Midbrain (tissue), 1 donor: ENCODE results near the gene PTPRG.

Experiments
- DNase-seq: peaks from one replicate; lab custom pipeline; 2025; lab: John Stamatoyannopoulos, UW

Gene PTPRG

GRCh38 chr3:62117903-62118548, 556.7 kb downstream of the PTPRG start:
- DNase-seq = no peak

GRCh38 chr3:62119139-62119538, 557.8 kb downstream of the PTPRG start:
- DNase-seq = no peak

- DNase-seq = no peak
These were observed 561.4 kb downstream of the PTPRG start for GRCh38 chr3:62122819-62123218.

DNA sequence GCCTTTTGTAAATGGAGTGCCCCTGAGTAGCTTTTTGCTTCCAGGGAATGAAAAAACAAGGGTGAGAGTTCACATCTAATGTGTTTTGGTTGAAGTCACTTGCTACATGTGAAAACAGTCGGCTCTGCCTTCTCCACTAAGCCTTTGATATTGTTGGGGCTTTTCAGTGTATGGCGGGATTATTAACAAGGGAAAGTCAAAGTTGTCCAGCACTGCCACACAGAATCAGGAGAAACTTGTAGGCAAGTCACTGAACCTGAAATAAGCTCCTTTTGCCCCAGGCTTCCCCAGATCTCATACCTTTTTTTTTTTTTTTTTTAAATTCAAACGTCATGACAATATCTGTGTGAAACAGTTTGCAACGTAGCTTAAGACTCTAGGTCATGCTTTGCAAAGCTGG, 564.0 kb downstream of the PTPRG start:
- DNase-seq = no peak

DNA sequence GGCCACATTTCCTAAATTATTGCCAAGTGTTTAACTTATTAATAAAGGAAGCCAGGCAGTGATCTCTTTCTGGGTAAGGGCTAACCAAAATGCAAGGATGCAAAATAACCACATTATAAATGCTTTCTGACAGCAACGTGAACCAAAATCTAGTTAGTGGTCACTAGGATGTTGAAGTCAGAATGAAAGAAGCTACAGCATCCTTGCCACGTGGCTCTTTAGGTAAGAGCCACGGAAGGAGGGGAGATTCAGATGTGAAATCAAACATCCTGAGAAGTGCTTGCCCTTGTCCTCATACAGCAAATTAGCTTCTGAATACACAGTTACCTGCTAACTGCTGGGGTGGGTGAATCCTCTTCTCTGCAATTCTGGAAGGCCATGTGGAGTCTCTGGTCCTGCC, 565.7 kb downstream of the PTPRG start:
- DNase-seq = no peak

DNA sequence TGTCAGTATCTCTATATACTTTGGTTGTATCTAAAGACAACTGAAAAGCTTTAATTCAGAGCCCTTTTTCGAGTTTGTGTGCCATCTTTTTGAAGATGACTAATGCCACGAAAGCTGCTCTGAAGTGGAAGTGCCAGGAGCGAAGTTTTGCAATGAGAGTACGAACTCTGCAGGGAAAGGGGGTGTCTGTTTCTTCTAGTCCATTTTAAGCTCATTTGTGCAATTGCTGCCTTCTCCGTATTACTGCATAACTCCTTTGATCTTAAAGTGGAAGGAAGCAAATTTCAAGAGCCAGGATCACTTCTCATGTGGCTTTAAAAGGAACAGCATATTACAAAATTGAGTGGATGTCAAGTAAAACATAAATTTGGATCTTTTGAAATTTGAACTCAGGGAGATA, 566.7 kb downstream of the PTPRG start:
- DNase-seq = no peak

GRCh38 chr3:62128681-62129080, 567.3 kb downstream of the PTPRG start:
- no peak for DNase-seq

- no peak for DNase-seq
These were observed 569.7 kb downstream of the PTPRG start for GRCh38 chr3:62131050-62131449.

DNA sequence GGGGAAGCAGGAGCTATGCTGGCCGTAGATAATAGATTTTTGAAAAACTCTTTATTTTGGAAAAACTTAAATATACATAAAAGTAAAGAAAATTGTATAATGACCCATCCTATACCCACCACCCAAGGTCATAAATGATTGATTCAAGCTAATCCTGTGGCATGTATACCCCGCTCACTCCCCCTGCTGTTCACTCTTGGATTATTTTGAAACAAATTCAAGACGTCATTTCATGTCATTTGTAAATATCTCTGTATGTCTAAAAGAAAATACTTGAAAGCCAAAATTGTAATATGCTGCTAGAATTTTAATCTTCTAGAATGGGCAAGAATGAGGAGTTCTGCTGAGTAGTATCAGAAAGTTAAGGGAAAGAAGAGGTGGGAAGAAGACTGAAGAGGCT, 570.2 kb downstream of the PTPRG start:
- no peak for DNase-seq

DNA sequence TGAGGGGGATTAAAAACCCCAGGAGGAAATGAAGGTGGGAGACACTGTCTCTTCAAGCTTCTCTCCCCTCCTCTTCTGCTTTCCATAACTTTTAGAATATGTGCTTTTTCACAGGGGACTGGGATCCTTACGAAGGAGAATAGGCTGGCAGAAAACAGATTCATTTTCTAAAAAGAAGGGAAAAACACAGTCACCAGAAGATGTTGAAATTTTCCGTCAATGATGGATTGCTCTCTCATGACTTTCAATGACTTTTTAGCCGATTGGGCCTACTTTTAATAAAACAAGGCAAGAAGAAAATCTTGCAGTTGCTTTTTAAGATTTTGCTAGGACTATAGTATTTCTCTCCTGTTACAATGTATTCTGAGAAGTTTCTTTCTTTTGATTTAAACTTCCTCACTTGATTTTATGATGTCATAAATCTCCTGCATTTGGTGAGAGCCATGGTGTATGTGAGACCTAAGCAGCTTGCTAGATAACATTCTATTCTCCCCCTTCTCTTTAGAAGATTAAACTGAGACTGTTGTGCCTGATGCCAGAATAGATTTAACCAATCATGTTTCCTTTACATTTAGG, 570.7 kb downstream of the PTPRG start:
- DNase-seq = no peak

DNA sequence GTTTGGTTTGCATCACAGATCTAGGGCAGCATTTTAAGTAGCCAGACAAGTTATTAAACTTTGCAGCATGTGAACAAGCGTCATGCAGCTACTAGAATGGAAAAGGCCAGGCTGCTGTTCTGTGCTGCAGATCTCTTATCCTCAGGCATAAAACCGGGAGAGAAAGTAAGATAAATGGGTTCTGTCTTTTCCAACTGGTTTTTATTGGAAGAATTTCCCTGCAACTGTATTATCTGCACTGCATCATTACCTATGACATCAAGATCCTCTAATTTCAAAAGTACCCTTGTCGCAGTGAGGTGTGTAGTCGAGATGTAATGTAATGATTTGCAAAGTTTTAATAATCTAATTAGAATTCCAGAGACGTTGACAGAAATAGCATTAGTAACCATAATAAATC, 571.6 kb downstream of the PTPRG start:
- DNase-seq = no peak

DNA sequence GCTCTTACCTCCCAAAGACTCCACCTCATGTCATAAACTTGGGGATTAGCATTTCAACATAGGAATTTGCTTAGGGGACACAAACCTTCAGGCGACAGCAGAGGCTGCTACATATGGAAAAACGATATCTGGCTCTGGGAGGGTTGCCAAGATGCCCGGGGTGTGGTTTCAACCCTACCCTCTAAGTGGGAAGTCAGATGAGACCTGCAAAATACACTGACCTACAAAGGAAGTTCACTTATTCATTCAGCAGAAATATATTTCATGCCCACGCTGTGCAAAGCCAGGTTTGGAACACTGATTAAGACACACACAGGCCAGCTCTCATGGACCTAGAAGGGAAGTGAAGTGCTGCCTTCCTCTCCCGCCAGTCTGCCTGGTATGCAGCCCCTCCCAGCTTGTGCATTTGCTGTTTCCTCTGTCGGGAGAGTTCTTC, 572.7 kb downstream of the PTPRG start:
- no peak for DNase-seq

DNA sequence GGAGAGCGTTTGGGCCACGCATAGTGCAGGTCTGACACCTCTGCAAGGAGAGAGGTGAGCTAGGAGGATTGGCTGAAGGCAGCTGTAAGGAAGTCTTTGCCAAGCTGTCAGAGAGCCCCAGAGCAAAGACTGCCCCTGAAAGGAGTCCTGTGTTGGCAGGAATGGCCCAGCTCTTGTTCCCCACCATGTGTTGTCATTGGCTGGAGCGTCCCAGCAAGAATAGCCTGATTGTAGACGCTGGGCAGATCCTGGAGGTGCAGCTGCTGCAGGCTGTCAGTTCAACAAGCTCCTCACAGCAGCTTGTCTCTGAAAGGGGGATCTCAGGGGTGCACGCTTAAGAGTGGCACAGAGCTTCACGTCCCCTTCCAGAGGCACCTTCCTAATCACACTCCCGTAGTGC, 574.4 kb downstream of the PTPRG start:
- peak; percentile 3 for DNase-seq

- DNase-seq = no peak
These were observed 578.6 kb downstream of the PTPRG start for GRCh38 chr3:62139957-62140356.

- DNase-seq = no peak
These were observed 581.1 kb downstream of the PTPRG start for GRCh38 chr3:62142331-62143085.

DNA sequence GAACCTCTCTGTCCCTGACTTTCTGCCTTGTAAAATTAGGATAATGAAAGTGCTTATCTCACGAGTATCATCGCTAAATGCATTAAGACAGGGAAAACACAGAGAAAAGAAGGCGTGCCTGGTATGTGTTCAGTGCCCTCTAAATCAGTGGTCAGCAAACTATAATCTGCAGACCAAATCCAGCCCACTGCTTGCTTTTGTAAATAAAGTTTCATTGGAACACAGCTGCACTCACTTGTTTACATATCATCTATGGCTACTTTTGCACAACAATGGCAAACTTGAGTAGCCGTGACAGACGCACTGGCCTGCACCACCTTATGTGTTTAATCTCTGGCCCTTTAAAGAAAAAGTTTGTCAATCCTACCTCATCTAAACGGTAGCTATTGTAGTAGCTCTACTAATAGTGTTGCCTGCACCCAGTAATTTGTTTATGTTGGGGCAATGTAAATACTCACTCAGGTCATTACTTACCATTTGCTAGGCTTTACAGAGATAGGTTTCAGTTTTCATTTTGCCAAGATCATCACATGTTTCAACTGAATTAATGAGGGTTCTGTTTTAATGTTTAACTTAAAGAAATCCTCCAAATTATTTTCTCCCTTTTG, 582.6 kb downstream of the PTPRG start:
- DNase-seq = no peak

DNA sequence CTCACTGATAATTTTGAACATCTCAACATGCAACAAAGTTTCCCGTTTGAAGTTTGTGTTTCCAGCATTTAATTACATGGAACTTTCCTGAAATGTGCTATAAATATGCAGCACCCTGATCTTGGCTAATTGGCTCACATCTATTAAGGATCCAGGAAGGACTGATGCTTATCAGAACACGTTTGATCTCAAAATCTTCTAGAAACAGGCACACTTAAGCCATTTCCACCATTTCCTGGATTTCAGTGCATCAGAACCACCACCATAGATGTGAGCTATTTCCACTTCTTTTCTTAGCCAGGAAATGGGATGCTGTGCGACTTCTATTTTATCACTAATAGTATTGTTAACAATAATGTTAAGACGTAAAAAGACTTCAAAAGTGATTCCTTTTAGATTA, 583.1 kb downstream of the PTPRG start:
- DNase-seq = no peak

DNA sequence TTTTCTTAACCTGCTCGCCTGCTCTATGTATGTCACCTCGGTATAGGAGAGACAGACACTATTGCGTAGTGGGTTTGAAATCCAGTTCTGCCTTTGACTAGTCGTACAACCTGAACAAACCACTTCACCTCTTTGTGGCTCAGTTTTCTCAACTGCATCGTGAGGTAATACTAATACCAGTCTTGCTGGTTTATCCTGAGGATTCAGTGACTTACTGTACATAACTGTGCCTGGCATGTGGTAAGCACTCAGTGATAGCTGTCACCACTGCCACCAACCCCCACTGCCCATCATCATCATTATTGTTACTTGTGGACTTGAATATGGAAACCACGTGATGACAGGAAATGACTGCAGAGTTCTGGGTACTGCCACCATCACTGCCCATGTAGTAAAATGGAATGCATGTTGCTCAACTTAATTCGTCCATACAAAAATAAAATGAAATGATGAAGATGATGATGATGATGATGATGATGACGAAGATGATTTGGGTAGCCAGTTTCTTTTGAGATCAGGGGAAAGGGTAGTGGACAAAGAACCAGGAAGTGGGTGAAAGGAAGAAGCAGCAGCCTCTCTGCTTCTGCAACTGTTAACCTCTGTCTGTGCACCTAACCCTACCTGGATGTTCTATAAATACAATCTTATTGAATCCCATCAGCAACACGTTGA, 583.9 kb downstream of the PTPRG start:
- DNase-seq = no peak

DNA sequence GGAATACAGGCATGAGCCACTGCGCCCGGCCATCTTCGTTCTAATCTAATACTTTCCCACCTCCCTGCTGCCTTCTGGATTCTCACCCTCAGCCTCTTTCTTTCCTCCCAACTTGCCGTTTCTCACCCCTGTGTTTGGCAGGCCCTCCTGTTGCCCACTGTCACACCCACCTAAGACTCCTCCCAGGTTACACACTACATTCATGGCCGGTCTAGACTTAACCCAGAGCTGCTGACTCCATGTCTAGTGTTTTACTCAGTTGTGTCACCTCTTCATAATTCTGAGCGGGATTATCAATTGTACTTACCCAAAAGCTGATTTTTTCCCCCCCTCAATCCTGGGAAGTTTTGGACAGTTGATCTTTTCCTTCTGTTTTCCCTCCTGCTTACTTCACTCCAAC, 588.2 kb downstream of the PTPRG start:
- no peak for DNase-seq

GRCh38 chr3:62149962-62150361, 588.6 kb downstream of the PTPRG start:
- DNase-seq = no peak

GRCh38 chr3:62151591-62151990, 590.2 kb downstream of the PTPRG start:
- no peak for DNase-seq

DNA sequence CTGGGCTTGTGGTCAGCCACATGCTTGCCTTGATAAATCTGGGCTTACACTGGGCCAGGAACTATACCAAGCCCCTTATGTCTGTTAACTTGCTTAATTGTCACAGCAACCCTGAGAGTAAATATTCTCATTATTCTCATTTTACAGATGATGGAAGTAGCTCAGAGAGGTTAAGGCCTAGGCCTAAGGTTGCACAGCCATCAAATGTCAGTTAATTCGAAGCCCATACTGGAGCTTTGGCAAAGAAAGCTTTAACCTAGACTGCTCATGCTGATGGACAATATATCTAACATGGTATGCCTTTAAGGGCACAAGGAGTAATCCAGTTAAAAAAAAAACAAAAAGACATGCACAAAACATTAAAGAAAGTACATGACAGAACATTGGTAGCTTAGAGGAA, 591.9 kb downstream of the PTPRG start:
- no peak for DNase-seq
